ENCODE results near the gene DDX3X. TPM values are rescaled to one million over a fixed set of nuclear protein-coding genes. Genes with fewer than 3 reads are reported as not detected.

The DDX3X gene
- total and polyA plus RNA-seq, 9 of the 15 experiments (the other 6 are each of a cell fraction or from before 2014, with no cell fraction given) = 51.3 to 232 (median 138) TPM

DNA sequence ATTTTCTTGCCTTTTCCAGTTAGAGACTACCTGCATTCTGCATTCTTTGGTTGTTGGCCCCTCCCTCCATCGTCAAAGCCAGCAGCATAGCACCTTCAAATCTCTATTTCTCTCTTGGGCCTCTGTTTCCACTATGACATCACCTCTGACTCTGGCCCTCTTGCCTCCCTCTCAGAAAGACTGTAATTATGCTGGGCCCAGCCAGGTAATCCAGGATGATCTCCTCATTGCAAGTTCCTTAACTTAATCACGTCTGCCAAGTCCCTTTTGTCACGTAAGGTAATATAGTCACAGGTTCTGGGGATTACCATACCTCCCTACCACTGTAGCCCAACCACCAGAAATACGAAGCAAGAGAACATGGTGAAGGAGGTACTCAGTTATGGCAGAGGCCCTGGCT lies 73.9 kb downstream of the DDX3X start:
- intact Hi-C loops (cut with micrococcal nuclease) = no loop called here
- H3K79me2 ChIP-seq (ENCODE audit: control insufficient read depth, insufficient read depth, low read length) = no peaks in the 10 kb centered on the region
- H3K9ac ChIP-seq (ENCODE audit: insufficient read depth in 1 of 2, low read depth in 2 of 2, low read length in 2 of 2) = no peak overlapping the region
- H3K36me3 ChIP-seq (ENCODE audit: control insufficient read depth, insufficient read depth, low read length) = no peaks in the 10 kb centered on the region
- ChIA-PET POLR2A (no interaction called here), CTCF (ENCODE audit: low intra/inter-chr PET ratio) (no interaction called here)
- in situ Hi-C loops (cut with MboI) = no loop called here
- TF ChIP-seq, protein P1, sequence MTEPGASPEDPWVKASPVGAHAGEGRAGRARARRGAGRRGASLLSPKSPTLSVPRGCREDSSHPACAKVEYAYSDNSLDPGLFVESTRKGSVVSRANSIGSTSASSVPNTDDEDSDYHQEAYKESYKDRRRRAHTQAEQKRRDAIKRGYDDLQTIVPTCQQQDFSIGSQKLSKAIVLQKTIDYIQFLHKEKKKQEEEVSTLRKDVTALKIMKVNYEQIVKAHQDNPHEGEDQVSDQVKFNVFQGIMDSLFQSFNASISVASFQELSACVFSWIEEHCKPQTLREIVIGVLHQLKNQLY (CRISPR knock-in tag; conservative IDR thresholded peaks at IDR 0.05) = no peak
- TF ChIP-seq ZNF584 (CRISPR knock-in tag; IDR thresholded peaks at IDR 0.05; ENCODE audit: low read depth) (no peak), CBX2 (IDR thresholded peaks at IDR 0.05; ENCODE audit: insufficient read depth, low read length, poor library complexity, severe bottlenecking) (no peak), JUN (IDR thresholded peaks at IDR 0.05; ENCODE audit: borderline replicate concordance, low read depth, low read length) (no peak), JUN (CRISPR knock-in tag; IDR thresholded peaks at IDR 0.05; ENCODE audit: borderline replicate concordance) (no peak), TEAD4 (IDR thresholded peaks at IDR 0.05; ENCODE audit: low read length) (no peak), TEAD4 (CRISPR knock-in tag; IDR thresholded peaks at IDR 0.05; ENCODE audit: borderline replicate concordance) (no peak), CREM (IDR thresholded peaks at IDR 0.05; ENCODE audit: low read depth) (no peak), ZFP36 (IDR thresholded peaks at IDR 0.05; ENCODE audit: low read depth, low read length, partially characterized antibody) (no peak), ZNF583 (CRISPR knock-in tag; IDR thresholded peaks at IDR 0.05) (no peak), MED1 (CRISPR knock-in tag; IDR thresholded peaks at IDR 0.05; ENCODE audit: borderline replicate concordance) (no peak), ZFP30 (CRISPR knock-in tag; IDR thresholded peaks at IDR 0.05; ENCODE audit: borderline replicate concordance) (no peak), ZNF695 (CRISPR knock-in tag; IDR thresholded peaks at IDR 0.05) (no peak)
- BruUV-seq (replicated peaks) = no TSS peak
- no peak overlapping the region for H3K4me2 ChIP-seq (ENCODE audit: insufficient read depth, low read length)
- H3K4me3 ChIP-seq = no peak overlapping the region
- ATAC-seq (no peak), FAIRE-seq (no peak), DNase-seq (ENCODE audit: extremely low read depth in 1 of 4, low spot score in 3 of 4) (no peak)
- H2AFZ ChIP-seq (ENCODE audit: low read depth, low read length) = no peak overlapping the region
- no peaks in the 10 kb centered on the region for H3K27me3 ChIP-seq (ENCODE audit: control insufficient read depth in 2 of 2, insufficient read depth in 2 of 2, low read length in 2 of 2)
- H3K4me1 ChIP-seq (replicated peaks in 1 of 2; ENCODE audit: control insufficient read depth in 2 of 2, insufficient read depth in 2 of 2, low read length in 2 of 2) = no peaks in the 10 kb centered on the region; a peak in 1 of 5 replicates
- H3K9me3 ChIP-seq (replicated peaks; ENCODE audit: control insufficient read depth, insufficient read depth, low read depth, low read length) = no peaks in the 10 kb centered on the region
- no peak overlapping the region for H3K27ac ChIP-seq (ENCODE audit: extremely low read depth, low read depth, low read length)
- WGBS (ENCODE audit: insufficient coverage, low coverage, missing lambda C conversion rate) = 31% methylated on average over 4 of the region's 4 CpGs
- no peaks in the 10 kb centered on the region for H4K20me1 ChIP-seq (replicated peaks; ENCODE audit: control insufficient read depth, insufficient read depth, low read length)
- no peaks in the 10 kb centered on the region for H3K9me1 ChIP-seq (ENCODE audit: control insufficient read depth, insufficient read depth, low read length)
